ENCODE data around the gene PCK1.

The PCK1 gene

DNA sequence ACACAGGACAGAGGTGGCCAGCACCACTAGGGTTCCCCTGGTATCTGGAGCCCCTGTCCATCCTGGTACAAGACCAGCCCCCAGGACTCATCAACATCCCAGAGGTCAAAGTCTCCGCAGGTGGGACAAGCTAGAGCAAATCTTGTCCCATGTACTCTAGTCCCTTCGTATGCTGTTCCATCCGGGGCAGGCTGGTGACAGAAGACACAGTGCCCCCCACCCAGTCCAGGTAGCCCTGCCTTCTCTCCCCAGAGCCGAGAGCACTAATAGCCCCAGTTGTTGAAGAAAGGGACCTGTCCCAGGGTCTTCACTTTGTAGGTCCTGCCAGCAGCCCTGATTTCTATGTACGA is 21.1 kb downstream of the PCK1 start:
- Histone ChIP-seq H3K9ac (ENCODE audit: low read depth in 1 of 2, low read length in 2 of 2) (no peak overlapping the region), H3K9me3 (ENCODE audit: control insufficient read depth in 2 of 2, low read length in 2 of 2) (no peaks in the 10 kb centered on the region), H3K4me1 (ENCODE audit: control insufficient read depth in 2 of 2, insufficient read depth in 2 of 2, low read length in 2 of 2) (peaks cover 22 to 30% of the 10 kb centered on the region in 2 donors), H3K4me3 (ENCODE audit: low read length in 2 of 2) (no peak overlapping the region), H3K27ac (ENCODE audit: low read depth in 2 of 2, low read length in 2 of 2) (peak overlapping the region; percentile 19 to 52), H3K27me3 (ENCODE audit: control insufficient read depth in 2 of 2, insufficient read depth in 2 of 2, low read length in 2 of 2) (peaks cover 0 to 3% of the 10 kb centered on the region in 2 donors), H3K36me3 (ENCODE audit: control insufficient read depth in 2 of 2, insufficient read depth in 2 of 2, low read length in 2 of 2) (no peaks in the 10 kb centered on the region)

DNA sequence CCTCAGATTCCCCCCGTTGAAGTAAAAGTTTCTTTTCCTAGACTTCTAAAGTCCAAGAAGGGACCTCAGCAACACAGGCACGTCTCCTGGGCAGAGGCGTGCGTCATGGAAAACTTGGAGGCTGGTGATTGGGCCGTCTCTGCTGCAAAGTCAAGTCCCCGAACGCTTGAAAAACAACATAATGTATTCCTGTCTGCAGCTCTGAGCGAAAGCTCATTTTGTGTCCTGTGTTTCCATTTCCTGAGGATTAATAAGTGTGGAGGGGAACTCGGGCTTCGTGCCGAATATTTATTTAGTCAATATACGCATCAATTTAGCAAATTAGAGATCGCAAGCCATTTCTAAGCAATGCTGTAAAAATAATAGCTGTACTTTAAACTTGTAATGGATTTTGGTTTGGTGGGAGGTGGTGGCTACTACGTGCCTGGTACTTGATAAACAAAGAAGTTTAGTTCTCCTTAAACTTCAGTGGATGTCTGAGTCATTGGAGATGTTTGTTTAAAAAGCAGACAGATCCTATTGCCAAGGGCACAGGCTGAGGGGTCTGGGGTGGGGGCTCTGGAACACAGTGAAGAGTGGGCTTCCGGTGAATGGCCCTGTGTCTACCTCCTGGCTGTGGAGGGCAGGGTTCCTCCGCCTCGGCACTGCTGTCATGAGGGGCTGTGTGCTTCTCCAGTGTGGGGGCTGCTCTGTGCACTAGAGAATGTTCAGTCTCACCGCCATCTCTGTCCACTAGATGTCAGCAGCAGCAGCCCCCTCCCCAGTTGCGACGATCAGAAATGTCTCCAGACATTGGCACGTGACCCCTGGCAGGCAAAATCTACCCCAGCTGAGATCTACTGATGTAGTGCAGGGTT is 21.8 kb downstream of the PCK1 start:
- Histone ChIP-seq H3K9me3 (ENCODE audit: control insufficient read depth in 2 of 2, low read length in 2 of 2) (no peaks in the 10 kb centered on the region), H3K27ac (ENCODE audit: low read depth in 2 of 2, low read length in 2 of 2) (peak overlapping the region; percentile 49 to 52), H3K9ac (ENCODE audit: low read depth in 1 of 2, low read length in 2 of 2) (no peak overlapping the region), H3K27me3 (ENCODE audit: control insufficient read depth in 2 of 2, insufficient read depth in 2 of 2, low read length in 2 of 2) (peaks cover 0 to 3% of the 10 kb centered on the region in 2 donors), H3K4me1 (ENCODE audit: control insufficient read depth in 2 of 2, insufficient read depth in 2 of 2, low read length in 2 of 2) (peaks cover 22 to 26% of the 10 kb centered on the region in 2 donors), H3K4me3 (ENCODE audit: low read length in 2 of 2) (no peak overlapping the region), H3K36me3 (ENCODE audit: control insufficient read depth in 2 of 2, insufficient read depth in 2 of 2, low read length in 2 of 2) (no peaks in the 10 kb centered on the region)

DNA sequence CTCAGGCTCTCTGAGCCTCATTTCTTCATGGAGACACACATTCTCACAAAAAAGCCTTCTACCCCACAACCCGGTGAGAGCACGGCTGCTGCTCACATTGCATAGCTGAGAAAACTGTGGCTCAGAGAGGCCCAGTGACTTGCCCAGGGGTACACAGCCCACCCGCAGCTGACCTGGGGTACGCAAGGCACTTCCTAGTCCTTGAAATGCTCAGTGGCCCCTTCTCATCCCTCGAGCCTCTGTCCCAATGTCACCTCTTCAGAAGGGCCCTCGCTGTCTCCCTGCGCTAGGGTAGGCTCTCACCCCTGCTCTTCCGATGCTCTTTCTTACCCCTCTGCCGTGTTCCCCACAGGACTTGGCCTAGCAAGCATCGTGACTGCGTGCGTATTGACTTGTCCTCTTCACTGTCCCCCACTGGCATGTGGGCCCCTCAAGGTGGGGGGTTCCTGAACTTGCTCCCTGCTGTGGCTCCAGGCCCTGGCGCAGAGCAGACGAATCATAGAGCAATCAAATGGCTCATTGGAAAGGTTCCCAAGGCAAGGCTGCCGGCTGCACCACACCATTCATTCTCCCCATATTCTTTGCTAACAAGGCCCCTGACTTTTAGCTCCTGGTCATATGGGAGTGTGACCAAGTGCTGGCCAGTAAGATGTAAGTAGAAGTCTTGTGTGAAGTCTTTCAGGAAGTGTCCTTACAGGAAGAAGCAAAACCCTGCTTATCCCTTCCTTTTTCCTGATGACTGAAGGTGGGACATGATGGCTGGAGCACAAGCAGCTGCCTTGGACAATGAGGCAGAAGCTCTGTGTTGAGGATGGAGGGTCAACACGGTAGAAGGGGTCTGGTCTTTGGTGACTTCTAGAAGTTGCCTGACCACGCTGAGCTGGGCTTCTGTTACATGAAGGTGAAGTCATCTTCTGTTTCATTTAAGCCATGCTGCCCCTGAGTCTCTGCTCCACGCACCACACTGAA is 22.7 kb downstream of the PCK1 start:
- Histone ChIP-seq H3K27ac (ENCODE audit: low read depth in 2 of 2, low read length in 2 of 2) (peak overlapping the region; percentile 11 to 49), H3K4me1 (ENCODE audit: control insufficient read depth in 2 of 2, insufficient read depth in 2 of 2, low read length in 2 of 2) (peaks cover 22 to 26% of the 10 kb centered on the region in 2 donors), H3K27me3 (ENCODE audit: control insufficient read depth in 2 of 2, insufficient read depth in 2 of 2, low read length in 2 of 2) (peaks cover 0 to 3% of the 10 kb centered on the region in 2 donors), H3K9me3 (ENCODE audit: control insufficient read depth in 2 of 2, low read length in 2 of 2) (no peaks in the 10 kb centered on the region), H3K9ac (ENCODE audit: low read depth in 1 of 2, low read length in 2 of 2) (no peak overlapping the region), H3K4me3 (ENCODE audit: low read length in 2 of 2) (no peak overlapping the region), H3K36me3 (ENCODE audit: control insufficient read depth in 2 of 2, insufficient read depth in 2 of 2, low read length in 2 of 2) (no peaks in the 10 kb centered on the region)

DNA sequence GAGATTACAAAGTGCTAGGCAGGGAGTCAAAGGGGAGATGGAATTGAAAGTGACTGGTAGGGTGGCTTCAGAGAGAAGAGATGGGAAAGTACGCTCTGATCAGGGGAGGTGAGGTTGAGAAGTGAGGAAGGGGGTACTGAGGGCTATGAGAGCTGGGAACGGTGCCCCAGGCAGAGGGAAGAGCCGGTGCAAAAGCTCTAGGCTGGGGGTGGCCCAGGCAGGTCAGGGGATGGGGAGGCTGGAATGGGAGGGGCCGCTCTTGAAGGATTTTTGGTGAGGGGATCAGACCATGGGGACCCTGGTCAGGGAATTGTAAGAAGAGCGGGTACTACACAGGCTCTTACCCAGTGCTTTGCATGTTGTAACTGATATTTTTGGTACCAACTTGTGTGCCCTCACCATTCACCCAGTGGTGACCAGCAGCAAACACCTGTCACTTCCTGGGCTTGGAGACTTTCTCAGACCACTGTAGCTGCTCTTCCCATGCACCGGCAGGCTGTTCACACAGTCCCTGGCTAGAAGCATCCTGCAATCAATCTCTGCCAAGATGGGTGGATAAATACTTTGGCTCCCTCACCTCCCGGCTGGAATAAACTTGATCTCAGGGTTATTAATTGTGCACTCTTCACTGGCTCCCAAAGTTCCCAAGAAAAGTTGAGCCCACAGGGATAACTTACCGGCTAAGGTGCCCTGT is 24.0 kb downstream of the PCK1 start:
- no peaks in the 10 kb centered on the region for H3K9me3 ChIP-seq (ENCODE audit: control insufficient read depth in 2 of 2, low read length in 2 of 2)
- H3K36me3 ChIP-seq (ENCODE audit: control insufficient read depth in 2 of 2, insufficient read depth in 2 of 2, low read length in 2 of 2), result no peaks in the 10 kb centered on the region
- no peak overlapping the region for H3K27ac ChIP-seq (ENCODE audit: low read depth in 2 of 2, low read length in 2 of 2)
- H3K4me3 ChIP-seq (ENCODE audit: low read length in 2 of 2), result no peak overlapping the region
- no peak overlapping the region for H3K9ac ChIP-seq (ENCODE audit: low read depth in 1 of 2, low read length in 2 of 2)
- H3K4me1 ChIP-seq (ENCODE audit: control insufficient read depth in 2 of 2, insufficient read depth in 2 of 2, low read length in 2 of 2), result peaks cover 28 to 34% of the 10 kb centered on the region in 2 donors
- H3K27me3 ChIP-seq (ENCODE audit: control insufficient read depth in 2 of 2, insufficient read depth in 2 of 2, low read length in 2 of 2), result peaks cover 0 to 3% of the 10 kb centered on the region in 2 donors

DNA sequence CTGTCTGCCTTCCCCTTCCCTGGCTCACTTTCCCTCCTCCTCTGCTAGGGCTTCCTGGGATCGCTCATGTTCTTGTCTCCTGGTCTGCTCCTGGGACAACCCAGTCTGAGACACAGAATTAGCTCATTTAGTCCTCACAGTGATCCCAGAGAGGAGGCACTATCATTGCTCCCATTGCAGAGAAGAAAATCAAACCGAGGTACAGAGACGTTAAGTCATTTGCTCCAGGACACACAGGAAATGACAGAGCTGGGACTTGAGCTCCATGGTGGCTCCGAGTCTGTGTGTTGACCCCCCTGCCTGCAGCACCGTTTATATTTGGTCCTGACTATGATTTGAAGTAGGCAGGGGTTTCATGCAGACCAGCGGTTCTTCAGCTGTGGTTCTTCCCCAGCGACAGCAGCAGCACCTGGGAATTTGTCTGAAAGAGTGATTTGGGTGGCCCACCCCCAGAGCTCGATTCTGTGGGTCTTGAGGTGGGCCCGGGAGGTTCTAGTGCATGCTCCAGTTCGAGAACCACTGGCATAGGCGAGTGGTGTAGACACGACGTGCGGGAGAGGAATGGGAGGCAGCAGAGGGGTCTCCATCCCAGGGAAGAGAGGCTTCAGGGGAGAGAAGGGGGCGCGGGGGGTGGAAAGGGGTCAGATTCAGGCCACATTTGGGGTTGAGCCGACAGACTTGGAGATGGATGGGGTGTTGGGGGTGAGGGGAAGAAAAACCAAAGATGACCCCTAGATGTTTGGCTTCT is 24.7 kb downstream of the PCK1 start:
- Histone ChIP-seq H3K27ac (ENCODE audit: low read depth in 2 of 2, low read length in 2 of 2) (no peak overlapping the region), H3K27me3 (ENCODE audit: control insufficient read depth in 2 of 2, insufficient read depth in 2 of 2, low read length in 2 of 2) (peaks cover 0 to 3% of the 10 kb centered on the region in 2 donors), H3K9ac (ENCODE audit: low read depth in 1 of 2, low read length in 2 of 2) (no peak overlapping the region)

GRCh38 chr20:57586370-57586793 is 25.5 kb downstream of the PCK1 start:
- no peak overlapping the region for H3K27ac ChIP-seq (ENCODE audit: low read depth in 2 of 2, low read length in 2 of 2)
- H3K4me3 ChIP-seq (ENCODE audit: low read length in 2 of 2), result no peak overlapping the region
- H3K36me3 ChIP-seq (ENCODE audit: control insufficient read depth in 2 of 2, insufficient read depth in 2 of 2, low read length in 2 of 2), result no peaks in the 10 kb centered on the region
- no peak overlapping the region for H3K9ac ChIP-seq (ENCODE audit: low read depth in 1 of 2, low read length in 2 of 2)
- no peaks in the 10 kb centered on the region for H3K9me3 ChIP-seq (ENCODE audit: control insufficient read depth in 2 of 2, low read length in 2 of 2)
- peaks cover 26 to 32% of the 10 kb centered on the region in 2 donors for H3K4me1 ChIP-seq (ENCODE audit: control insufficient read depth in 2 of 2, insufficient read depth in 2 of 2, low read length in 2 of 2)
- no peaks in the 10 kb centered on the region for H3K27me3 ChIP-seq (ENCODE audit: control insufficient read depth in 2 of 2, insufficient read depth in 2 of 2, low read length in 2 of 2)

More for the DNA sequence above, 24.7 kb downstream of the PCK1 start:
- H3K36me3 ChIP-seq (ENCODE audit: control insufficient read depth in 2 of 2, insufficient read depth in 2 of 2, low read length in 2 of 2), result no peaks in the 10 kb centered on the region
- peaks cover 28 to 34% of the 10 kb centered on the region in 2 donors for H3K4me1 ChIP-seq (ENCODE audit: control insufficient read depth in 2 of 2, insufficient read depth in 2 of 2, low read length in 2 of 2)
- H3K9me3 ChIP-seq (ENCODE audit: control insufficient read depth in 2 of 2, low read length in 2 of 2), result no peaks in the 10 kb centered on the region
- no peak overlapping the region for H3K4me3 ChIP-seq (ENCODE audit: low read length in 2 of 2)

DNA sequence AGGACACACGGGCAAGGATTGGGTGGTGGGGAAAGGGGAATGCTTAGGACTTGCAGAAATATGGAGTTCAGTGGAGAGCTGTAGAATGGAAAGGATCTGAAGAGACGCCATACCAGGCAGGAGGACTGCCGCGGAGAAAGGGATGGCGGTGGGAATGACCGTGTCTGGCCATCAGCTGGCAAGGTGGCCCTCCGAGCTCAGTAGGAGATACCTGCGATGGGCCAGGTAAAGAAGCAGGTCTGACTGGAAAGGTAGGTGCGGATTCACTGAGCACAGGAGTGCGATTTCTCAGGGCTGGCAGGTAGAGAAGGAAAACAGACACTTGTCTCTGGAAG is 26.0 kb downstream of the PCK1 start:
- H3K27ac ChIP-seq (ENCODE audit: low read depth in 2 of 2, low read length in 2 of 2), result no peak overlapping the region
- H3K4me3 ChIP-seq (ENCODE audit: low read length in 2 of 2), result no peak overlapping the region
- H3K36me3 ChIP-seq (ENCODE audit: control insufficient read depth in 2 of 2, insufficient read depth in 2 of 2, low read length in 2 of 2), result no peaks in the 10 kb centered on the region
- H3K9me3 ChIP-seq (ENCODE audit: control insufficient read depth in 2 of 2, low read length in 2 of 2), result no peaks in the 10 kb centered on the region
- no peaks in the 10 kb centered on the region for H3K27me3 ChIP-seq (ENCODE audit: control insufficient read depth in 2 of 2, insufficient read depth in 2 of 2, low read length in 2 of 2)
- peaks cover 23 to 29% of the 10 kb centered on the region in 2 donors for H3K4me1 ChIP-seq (ENCODE audit: control insufficient read depth in 2 of 2, insufficient read depth in 2 of 2, low read length in 2 of 2)
- no peak overlapping the region for H3K9ac ChIP-seq (ENCODE audit: low read depth in 1 of 2, low read length in 2 of 2)

DNA sequence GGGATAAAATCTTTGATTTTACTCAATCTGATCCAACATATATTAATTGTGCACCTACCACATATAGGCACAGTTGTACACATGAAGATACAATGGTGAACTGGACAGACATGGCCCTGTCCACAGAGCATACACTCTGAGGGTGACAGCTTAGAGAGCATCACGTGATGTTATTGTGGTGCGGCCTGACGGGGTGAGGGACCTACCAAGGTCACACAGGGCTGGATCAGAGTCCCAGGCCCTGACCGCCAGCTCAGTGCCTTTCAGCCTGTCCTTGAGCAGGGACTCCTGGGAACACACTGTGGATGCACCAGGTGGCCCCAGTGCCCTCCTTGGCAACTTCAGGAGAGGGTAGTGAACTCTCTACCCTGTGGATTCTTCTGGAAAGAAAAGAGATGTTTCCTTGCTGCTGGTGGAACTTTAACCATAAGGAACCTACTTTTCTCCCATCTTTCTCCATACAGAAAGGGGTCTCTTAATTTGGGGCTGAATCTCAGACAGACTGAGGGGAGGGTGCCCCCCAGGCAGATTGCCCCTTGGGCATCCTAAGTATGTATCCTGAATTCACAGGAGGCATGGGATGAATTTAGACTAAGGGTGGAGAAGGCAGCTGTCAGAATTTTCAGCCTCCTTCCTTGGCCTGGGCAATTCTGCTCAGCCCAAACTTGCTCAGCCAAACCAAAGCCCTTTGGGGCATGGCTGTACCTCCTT is 26.5 kb downstream of the PCK1 start:
- Histone ChIP-seq H3K9ac (ENCODE audit: low read depth in 1 of 2, low read length in 2 of 2) (no peak overlapping the region), H3K27me3 (ENCODE audit: control insufficient read depth in 2 of 2, insufficient read depth in 2 of 2, low read length in 2 of 2) (no peaks in the 10 kb centered on the region), H3K36me3 (ENCODE audit: control insufficient read depth in 2 of 2, insufficient read depth in 2 of 2, low read length in 2 of 2) (no peaks in the 10 kb centered on the region), H3K4me3 (ENCODE audit: low read length in 2 of 2) (no peak overlapping the region), H3K9me3 (ENCODE audit: control insufficient read depth in 2 of 2, low read length in 2 of 2) (no peaks in the 10 kb centered on the region), H3K4me1 (ENCODE audit: control insufficient read depth in 2 of 2, insufficient read depth in 2 of 2, low read length in 2 of 2) (peaks cover 24 to 29% of the 10 kb centered on the region in 2 donors), H3K27ac (ENCODE audit: low read depth in 2 of 2, low read length in 2 of 2) (no peak overlapping the region)

- Histone ChIP-seq H3K4me1 (ENCODE audit: control insufficient read depth in 2 of 2, insufficient read depth in 2 of 2, low read length in 2 of 2) (peaks cover 27 to 29% of the 10 kb centered on the region in 2 donors), H3K27ac (ENCODE audit: low read depth in 2 of 2, low read length in 2 of 2) (no peak overlapping the region), H3K36me3 (ENCODE audit: control insufficient read depth in 2 of 2, insufficient read depth in 2 of 2, low read length in 2 of 2) (no peaks in the 10 kb centered on the region), H3K9ac (ENCODE audit: low read depth in 1 of 2, low read length in 2 of 2) (no peak overlapping the region), H3K9me3 (ENCODE audit: control insufficient read depth in 2 of 2, low read length in 2 of 2) (no peaks in the 10 kb centered on the region), H3K4me3 (ENCODE audit: low read length in 2 of 2) (no peak overlapping the region), H3K27me3 (ENCODE audit: control insufficient read depth in 2 of 2, insufficient read depth in 2 of 2, low read length in 2 of 2) (no peaks in the 10 kb centered on the region)
Measured at GRCh38 chr20:57587989-57588377, 27.1 kb downstream of the PCK1 start.

All from mucosa of rectum (tissue), 2 donors.